IPS-11a (cell line): ENCODE data around the gene SMIM15.

Experiments used
- H3K4me3 ChIP-seq: one replicate; pipeline ENCODE4 v1.5.1; 2013; ENCODE audit warnings: low read depth, low read length, control low read depth

SMIM15 gene

GRCh38 chr5:61160497-61160896 lies 1.8 kb downstream of the SMIM15 start:
- H3K4me3 ChIP-seq: no peak overlapping the region

GRCh38 chr5:61159836-61160235 lies 2.4 kb downstream of the SMIM15 start:
- H3K4me3 ChIP-seq: no peak overlapping the region

GRCh38 chr5:61159070-61159469 lies 3.2 kb downstream of the SMIM15 start:
- H3K4me3 ChIP-seq: no peak overlapping the region

- H3K4me3 ChIP-seq: no peak overlapping the region
Measured at GRCh38 chr5:61151893-61152292, 10.4 kb downstream of the SMIM15 start.

- no peak overlapping the region for H3K4me3 ChIP-seq
Measured at GRCh38 chr5:61148515-61148914, 13.8 kb downstream of the SMIM15 start.

- H3K4me3 ChIP-seq: no peak overlapping the region
Measured at GRCh38 chr5:61142811-61143210, 19.5 kb downstream of the SMIM15 start.

- no peak overlapping the region for H3K4me3 ChIP-seq
Measured at GRCh38 chr5:61142391-61142790, 19.9 kb downstream of the SMIM15 start.

- no peak overlapping the region for H3K4me3 ChIP-seq
Measured at GRCh38 chr5:61141801-61142200, 20.5 kb downstream of the SMIM15 start.

GRCh38 chr5:61139931-61140330 lies 22.3 kb downstream of the SMIM15 start:
- H3K4me3 ChIP-seq: no peak overlapping the region

- H3K4me3 ChIP-seq: no peak overlapping the region
Measured at GRCh38 chr5:61139094-61139873, 23.0 kb downstream of the SMIM15 start.

GRCh38 chr5:61137835-61138234 lies 24.4 kb downstream of the SMIM15 start:
- H3K4me3 ChIP-seq: no peak overlapping the region

- no peak overlapping the region for H3K4me3 ChIP-seq
Measured at GRCh38 chr5:61132559-61132958, 29.7 kb downstream of the SMIM15 start.

- H3K4me3 ChIP-seq: no peak overlapping the region
Measured at GRCh38 chr5:61130289-61130688, 32.0 kb downstream of the SMIM15 start.

GRCh38 chr5:61123145-61123544 lies 39.1 kb downstream of the SMIM15 start:
- H3K4me3 ChIP-seq: no peak overlapping the region

GRCh38 chr5:61120534-61120933 lies 41.7 kb downstream of the SMIM15 start:
- no peak overlapping the region for H3K4me3 ChIP-seq

GRCh38 chr5:61119066-61119465 lies 43.2 kb downstream of the SMIM15 start:
- no peak overlapping the region for H3K4me3 ChIP-seq

GRCh38 chr5:61115968-61116367 lies 46.3 kb downstream of the SMIM15 start:
- no peak overlapping the region for H3K4me3 ChIP-seq

- no peak overlapping the region for H3K4me3 ChIP-seq
Measured at GRCh38 chr5:61114441-61114840, 47.8 kb downstream of the SMIM15 start.
